GM12891 (cell line): ENCODE results near the gene GCAT.

Experiments used
- POLR2A ChIP-seq: IDR thresholded peaks from 2 replicates; pipeline ENCODE4 v1.6.1; 2011; ENCODE audit warnings: low read depth, low read length, control low read depth
- POLR2AphosphoS5 ChIP-seq: IDR thresholded peaks from 2 replicates; pipeline ENCODE4 v1.6.1; 2011; ENCODE audit warnings: low read depth, low read length, control low read depth
- POU2F2 ChIP-seq: IDR thresholded peaks from 2 replicates; pipeline ENCODE4 v1.6.1; 2011; ENCODE audit warnings: low read depth, mild to moderate bottlenecking, control low read depth, low read length, moderate library complexity
- TAF1 ChIP-seq: IDR thresholded peaks from 2 replicates; pipeline ENCODE4 v1.6.1; 2011; ENCODE audit warnings: low read depth, low read length, control low read depth

- TF ChIP-seq POLR2A (no peak), TAF1 (no peak), POLR2AphosphoS5 (no peak), POU2F2 (no peak)
Observed at GRCh38 chr22:37842015-37842793, 34.5 kb downstream of the GCAT start.
